Measurements from ENCODE around the gene CROCC2. TPM values are rescaled to one million over a fixed set of nuclear protein-coding genes. Genes with fewer than 3 reads are reported as not detected.

Gene CROCC2
- total and polyA plus RNA-seq, 12 donors: 0.07 to 0.65 (median 0.28) TPM; not detected in 6

DNA sequence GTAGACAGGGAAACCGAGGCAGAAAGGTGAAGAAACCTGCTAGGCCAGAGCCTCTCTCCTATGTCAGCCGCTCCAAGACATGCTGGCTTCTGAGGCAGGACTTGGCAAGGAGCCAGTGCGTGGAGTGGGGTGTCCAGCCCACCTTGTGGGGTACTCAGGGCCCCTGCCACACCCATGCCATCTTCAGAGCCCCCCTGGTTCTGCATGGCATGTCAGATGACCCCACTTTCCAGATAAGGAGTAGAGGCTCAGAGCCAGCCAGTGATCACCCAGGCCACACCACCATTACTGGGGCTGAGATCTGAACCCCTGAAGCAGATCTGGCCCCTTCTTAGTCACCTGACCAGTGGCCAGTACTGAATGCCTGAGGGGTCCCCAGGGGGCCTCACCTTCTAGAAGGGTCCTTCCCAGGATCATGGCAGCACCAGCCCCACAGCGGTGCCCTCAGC lies 14.7 kb downstream of the CROCC2 start:
- no peaks in the 10 kb centered on the region for H3K36me3 ChIP-seq (replicated peaks in 1 of 2)
- intact Hi-C loops (cut with DNase I): no loop called here
- DNase-seq: peak; percentile 0 to 41 (median 11)
- H3K4me1 ChIP-seq (replicated peaks in 1 of 2): no peaks in the 10 kb centered on the region
- TF ChIP-seq, protein P1, sequence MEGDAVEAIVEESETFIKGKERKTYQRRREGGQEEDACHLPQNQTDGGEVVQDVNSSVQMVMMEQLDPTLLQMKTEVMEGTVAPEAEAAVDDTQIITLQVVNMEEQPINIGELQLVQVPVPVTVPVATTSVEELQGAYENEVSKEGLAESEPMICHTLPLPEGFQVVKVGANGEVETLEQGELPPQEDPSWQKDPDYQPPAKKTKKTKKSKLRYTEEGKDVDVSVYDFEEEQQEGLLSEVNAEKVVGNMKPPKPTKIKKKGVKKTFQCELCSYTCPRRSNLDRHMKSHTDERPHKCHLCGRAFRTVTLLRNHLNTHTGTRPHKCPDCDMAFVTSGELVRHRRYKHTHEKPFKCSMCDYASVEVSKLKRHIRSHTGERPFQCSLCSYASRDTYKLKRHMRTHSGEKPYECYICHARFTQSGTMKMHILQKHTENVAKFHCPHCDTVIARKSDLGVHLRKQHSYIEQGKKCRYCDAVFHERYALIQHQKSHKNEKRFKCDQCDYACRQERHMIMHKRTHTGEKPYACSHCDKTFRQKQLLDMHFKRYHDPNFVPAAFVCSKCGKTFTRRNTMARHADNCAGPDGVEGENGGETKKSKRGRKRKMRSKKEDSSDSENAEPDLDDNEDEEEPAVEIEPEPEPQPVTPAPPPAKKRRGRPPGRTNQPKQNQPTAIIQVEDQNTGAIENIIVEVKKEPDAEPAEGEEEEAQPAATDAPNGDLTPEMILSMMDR (IDR thresholded peaks at IDR 0.05): no peak
- no peak for TF ChIP-seq POLR2A (IDR thresholded peaks at IDR 0.05)
- no peak overlapping the region for H3K27ac ChIP-seq
- WGBS, 4 donors: 76 to 83% (median 80%) methylated on average over 4 of the region's 4 CpGs
- H3K27me3 ChIP-seq: no peaks in the 10 kb centered on the region
- no peak overlapping the region for H3K4me3 ChIP-seq
- H3K9me3 ChIP-seq (replicated peaks in 1 of 3): no peaks in the 10 kb centered on the region

- H3K27me3 ChIP-seq: no peaks in the 10 kb centered on the region
- H3K9me3 ChIP-seq (replicated peaks in 1 of 3): no peaks in the 10 kb centered on the region
- H3K4me1 ChIP-seq (replicated peaks in 1 of 2): peaks cover 0 to 1% of the 10 kb centered on the region in 2 donors
- H3K27ac ChIP-seq: no peak overlapping the region
- TF ChIP-seq, protein P1 (IDR thresholded peaks at IDR 0.05): no peak
- TF ChIP-seq POLR2A (IDR thresholded peaks at IDR 0.05): no peak
- no peak overlapping the region for H3K4me3 ChIP-seq
- H3K36me3 ChIP-seq (replicated peaks in 1 of 2): no peaks in the 10 kb centered on the region
- 46 to 87% (median 69%) methylated on average over 10 to 13 of the region's 13 CpGs for WGBS, 4 donors
- intact Hi-C loops (cut with DNase I): no loop called here
- DNase-seq: peak; percentile 18 to 64 (median 28)
Measured at GRCh38 chr2:240921311-240921994, 15.3 kb downstream of the CROCC2 start.

DNA sequence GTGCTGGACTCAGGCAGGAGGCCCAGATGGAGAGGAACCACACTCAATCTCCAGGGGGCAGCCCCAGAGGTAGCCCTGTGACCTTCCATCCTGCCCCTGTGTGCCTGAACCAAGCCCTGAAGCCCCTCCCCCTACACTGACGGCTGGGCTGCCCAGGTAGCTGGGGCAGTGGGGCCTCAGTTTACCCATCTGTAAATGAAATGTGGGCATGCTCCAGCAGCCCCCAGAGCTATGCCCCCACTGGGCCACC lies 15.8 kb downstream of the CROCC2 start:
- no peaks in the 10 kb centered on the region for H3K9me3 ChIP-seq (replicated peaks in 1 of 3)
- TF ChIP-seq, protein P1 (IDR thresholded peaks at IDR 0.05): no peak
- no peak for TF ChIP-seq POLR2A (IDR thresholded peaks at IDR 0.05)
- intact Hi-C loops (cut with DNase I): no loop called here
- peak in 5 of 7 donors; percentile 0 to 40 (median 7) for DNase-seq
- no peaks in the 10 kb centered on the region for H3K36me3 ChIP-seq (replicated peaks in 1 of 2)
- no peak overlapping the region for H3K4me3 ChIP-seq
- WGBS, 4 donors: 60 to 75% (median 70%) methylated on average over 1 of the region's 1 CpG; no CpG with 5 or more reads in 1 of the 4 donors
- H3K27me3 ChIP-seq: no peaks in the 10 kb centered on the region
- peaks cover 0 to 3% of the 10 kb centered on the region in 2 donors for H3K4me1 ChIP-seq (replicated peaks in 1 of 2)
- no peak overlapping the region for H3K27ac ChIP-seq

GRCh38 chr2:240922245-240922981 lies 16.3 kb downstream of the CROCC2 start:
- peaks cover 0 to 3% of the 10 kb centered on the region in 2 donors for H3K4me1 ChIP-seq (replicated peaks in 1 of 2)
- H3K4me3 ChIP-seq: no peak overlapping the region
- H3K27ac ChIP-seq: no peak overlapping the region
- TF ChIP-seq, protein P1 (IDR thresholded peaks at IDR 0.05): no peak
- TF ChIP-seq POLR2A (IDR thresholded peaks at IDR 0.05): no peak
- no peaks in the 10 kb centered on the region for H3K27me3 ChIP-seq
- no peaks in the 10 kb centered on the region for H3K9me3 ChIP-seq (replicated peaks in 1 of 3)
- 51 to 85% (median 79%) methylated on average over 3 to 18 of the region's 18 CpGs for WGBS, 4 donors
- intact Hi-C loops (cut with DNase I): no loop called here
- DNase-seq: peak in 5 of 7 donors; percentile 0 to 37 (median 11)
- no peaks in the 10 kb centered on the region for H3K36me3 ChIP-seq (replicated peaks in 1 of 2)
